GM23338 (cell line): Measurements from ENCODE around the gene CASP10. TPM values are rescaled to one million over a fixed set of nuclear protein-coding genes. Genes with fewer than 3 reads are reported as not detected.

Experiments
- ATAC-seq: fragments of 200-7000 bp; cut with Tn5 transposase; 3 replicates; pipeline ENCODE4 v1.9.1; 2020
- DNase-seq: peaks from one replicate; pipeline ENCODE4 v3.0.0-alpha.2; 2015; ENCODE audit warnings: low spot score
- H2AFZ ChIP-seq: fragments of 200-600 bp; sonication (generic); 2 replicates; pipeline ENCODE4 v1.8.0; 2016; ENCODE audit warnings: antibody characterized with exemption, mild to moderate bottlenecking, moderate library complexity
- H3F3A ChIP-seq: fragments of 200-600 bp; sonication (generic); replicated peaks from 2 replicates; pipeline ENCODE4 v1.8.0; 2017; ENCODE audit warnings: antibody characterized with exemption, mixed run types, low read depth
- H3K27ac ChIP-seq: fragments of 200-600 bp; sonication (generic); 2 replicates; pipeline ENCODE4 v1.6.1; 2016; ENCODE audit warnings: low read depth
- H3K27me3 ChIP-seq: fragments of 200-600 bp; sonication (generic); 2 replicates; pipeline ENCODE4 v1.8.0; 2016; ENCODE audit warnings: mild to moderate bottlenecking, mixed run types, moderate library complexity; ENCODE audit not compliant: insufficient read depth
- H3K36me3 ChIP-seq: fragments of 200-600 bp; sonication (generic); 2 replicates; pipeline ENCODE4 v1.8.0; 2016; ENCODE audit warnings: mild to moderate bottlenecking; ENCODE audit not compliant: insufficient read depth
- H3K4me1 ChIP-seq: fragments of 200-600 bp; sonication (generic); 2 replicates; pipeline ENCODE4 v1.8.0; 2016; ENCODE audit warnings: mild to moderate bottlenecking, moderate library complexity; ENCODE audit not compliant: insufficient read depth
- H3K4me2 ChIP-seq: fragments of 200-600 bp; sonication (generic); 2 replicates; pipeline ENCODE4 v1.7.1; 2017; ENCODE audit warnings: mixed run types
- H3K4me3 ChIP-seq: fragments of 200-600 bp; sonication (generic); 2 replicates; pipeline ENCODE4 v1.6.1; 2016; ENCODE audit warnings: mixed run types
- H3K79me2 ChIP-seq: fragments of 200-600 bp; sonication (generic); replicated peaks from 2 replicates; pipeline ENCODE4 v1.8.0; 2017; ENCODE audit warnings: mild to moderate bottlenecking; ENCODE audit not compliant: insufficient read depth
- H3K9me2 ChIP-seq: fragments of 200-600 bp; sonication (generic); 2 replicates; pipeline ENCODE4 v1.8.0; 2017; ENCODE audit not compliant: insufficient read depth
- H4K20me1 ChIP-seq: fragments of 200-600 bp; sonication (generic); replicated peaks from 2 replicates; pipeline ENCODE4 v1.8.0; 2017; ENCODE audit warnings: mild to moderate bottlenecking; ENCODE audit not compliant: insufficient read depth
- H3K27ac Mint-ChIP-seq: 2 replicates; pipeline ENCODE4 v1.8.0; 2020; ENCODE audit warnings: inconsistent platforms, mild to moderate bottlenecking, moderate library complexity, mixed read lengths
- H3K27me3 Mint-ChIP-seq: 3 replicates; pipeline ENCODE4 v1.8.0; 2022; ENCODE audit warnings: low read depth, mild to moderate bottlenecking, moderate library complexity, mixed read lengths, inconsistent platforms; ENCODE audit not compliant: insufficient read depth, poor library complexity
- H3K36me3 Mint-ChIP-seq: 3 replicates; pipeline ENCODE4 v1.8.0; 2021; ENCODE audit warnings: low read depth, mild to moderate bottlenecking, inconsistent platforms, moderate library complexity, mixed read lengths
- H3K4me1 Mint-ChIP-seq: 3 replicates; pipeline ENCODE4 v1.8.0; 2020; ENCODE audit warnings: mild to moderate bottlenecking, inconsistent platforms, mixed read lengths
- H3K4me3 Mint-ChIP-seq: 3 replicates; pipeline ENCODE4 v1.8.0; 2021; ENCODE audit warnings: moderate library complexity, mild to moderate bottlenecking, inconsistent platforms, mixed read lengths
- H3K9me3 Mint-ChIP-seq: 3 replicates; pipeline ENCODE4 v1.8.0; 2020; ENCODE audit warnings: moderate library complexity, mild to moderate bottlenecking, inconsistent platforms, mixed read lengths
- CREB1 ChIP-seq: fragments of 250-450 bp; sonication (Bioruptor Pico); IDR thresholded peaks from 2 replicates; pipeline ENCODE4 v1.5.0; 2020; ENCODE audit warnings: low read depth, mild to moderate bottlenecking, moderate library complexity
- EZH2 ChIP-seq: fragments of 200-600 bp; sonication (generic); IDR thresholded peaks from one replicate; pipeline ENCODE4 v1.8.0; 2017; ENCODE audit warnings: antibody characterized with exemption, mild to moderate bottlenecking, low read depth; ENCODE audit not compliant: unreplicated experiment
- EZH2phosphoT487 ChIP-seq: fragments of 200-600 bp; sonication (generic); IDR thresholded peaks from one replicate; pipeline ENCODE4 v1.8.1; 2018; ENCODE audit warnings: antibody characterized with exemption; ENCODE audit not compliant: unreplicated experiment
- JUNB ChIP-seq: IDR thresholded peaks from one replicate; pipeline ENCODE4 v1.6.1; 2016; ENCODE audit warnings: antibody characterized with exemption; ENCODE audit not compliant: unreplicated experiment
- NANOG ChIP-seq: IDR thresholded peaks from 2 replicates; pipeline ENCODE4 v1.6.1; 2016; ENCODE audit warnings: antibody characterized with exemption, borderline replicate concordance
- POLR2AphosphoS5 ChIP-seq: IDR thresholded peaks from 2 replicates; pipeline ENCODE4 v1.6.1; 2016; ENCODE audit warnings: antibody characterized with exemption, low read depth
- STAT1 ChIP-seq: IDR thresholded peaks from one replicate; pipeline ENCODE4 v1.6.1; 2016; ENCODE audit warnings: antibody characterized with exemption; ENCODE audit not compliant: unreplicated experiment
- ZNF114 ChIP-seq: fragments of 250-450 bp; sonication (Bioruptor Pico); IDR thresholded peaks from 2 replicates; pipeline ENCODE4 v1.5.0; 2020; ENCODE audit warnings: mild to moderate bottlenecking, moderate library complexity
- ZNF331 ChIP-seq: fragments of 250-450 bp; sonication (Bioruptor Pico); IDR thresholded peaks from 2 replicates; pipeline ENCODE4 v1.5.0; 2020; ENCODE audit warnings: low read depth, mild to moderate bottlenecking, moderate library complexity
- polyA plus RNA-seq: library from polyadenylated mRNA; unstranded; fragments of >200 nt; fragmentation: Nextera tagmentation; extraction: Ambion mirVana; gene quantifications from 2 replicates; pipeline ENCODE4 v1.2.1, GENCODE V29; 2016
- total RNA-seq: library from RNA; depleted of rRNA; stranded (reverse); fragments of >200 nt; shearing (Covaris generic); gene quantifications from 2 replicates; pipeline ENCODE4 v1.2.3, GENCODE V29; 2014
- TF ChIP-seq, protein P1 (sequence below), 2 experiments: fragments of 200-600 bp in 1 of 2; sonication (generic) in 1 of 2; conservative IDR thresholded peaks; 2 replicates each; pipeline versions ENCODE4 v1.5.1 to v1.6.1; 2016 to 2017; ENCODE audit warnings: antibody characterized with exemption in 2 of 2, low read depth in 2 of 2, mild to moderate bottlenecking in 2 of 2, moderate library complexity in 1 of 2
- TF ChIP-seq, protein P2 (sequence below): IDR thresholded peaks from one replicate; pipeline ENCODE4 v1.6.1; 2018; ENCODE audit warnings: antibody characterized with exemption; ENCODE audit not compliant: unreplicated experiment
- TF ChIP-seq, protein P3 (sequence below): fragments of 250-450 bp; sonication (Bioruptor Pico); IDR thresholded peaks from 2 replicates; pipeline ENCODE4 v1.5.0; 2020; ENCODE audit warnings: mild to moderate bottlenecking, moderate library complexity

Gene CASP10
- total and polyA plus RNA-seq, 2 experiments from 2014 or later = 1.9 to 3.5 TPM

DNA sequence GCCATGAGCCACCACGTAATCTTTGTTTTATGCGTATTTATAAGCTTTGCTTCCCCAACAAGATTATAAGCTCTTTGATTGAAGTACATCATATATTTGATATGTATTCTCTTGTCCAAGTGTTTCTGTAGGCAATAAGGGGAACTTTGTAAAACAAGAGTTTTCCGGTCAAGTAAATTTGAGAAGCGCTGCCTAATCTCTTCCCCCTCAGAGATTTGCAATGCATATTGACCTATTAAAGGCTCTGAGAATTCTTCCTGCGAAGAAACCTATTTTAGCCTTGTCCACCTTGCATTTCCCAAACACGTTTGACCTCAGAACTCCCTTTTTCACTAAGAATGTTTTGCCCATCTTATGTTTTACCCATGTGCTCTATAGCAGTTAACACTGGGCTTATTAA is 26.9 kb upstream of the CASP10 start (continued):
- TF ChIP-seq, protein P1, sequence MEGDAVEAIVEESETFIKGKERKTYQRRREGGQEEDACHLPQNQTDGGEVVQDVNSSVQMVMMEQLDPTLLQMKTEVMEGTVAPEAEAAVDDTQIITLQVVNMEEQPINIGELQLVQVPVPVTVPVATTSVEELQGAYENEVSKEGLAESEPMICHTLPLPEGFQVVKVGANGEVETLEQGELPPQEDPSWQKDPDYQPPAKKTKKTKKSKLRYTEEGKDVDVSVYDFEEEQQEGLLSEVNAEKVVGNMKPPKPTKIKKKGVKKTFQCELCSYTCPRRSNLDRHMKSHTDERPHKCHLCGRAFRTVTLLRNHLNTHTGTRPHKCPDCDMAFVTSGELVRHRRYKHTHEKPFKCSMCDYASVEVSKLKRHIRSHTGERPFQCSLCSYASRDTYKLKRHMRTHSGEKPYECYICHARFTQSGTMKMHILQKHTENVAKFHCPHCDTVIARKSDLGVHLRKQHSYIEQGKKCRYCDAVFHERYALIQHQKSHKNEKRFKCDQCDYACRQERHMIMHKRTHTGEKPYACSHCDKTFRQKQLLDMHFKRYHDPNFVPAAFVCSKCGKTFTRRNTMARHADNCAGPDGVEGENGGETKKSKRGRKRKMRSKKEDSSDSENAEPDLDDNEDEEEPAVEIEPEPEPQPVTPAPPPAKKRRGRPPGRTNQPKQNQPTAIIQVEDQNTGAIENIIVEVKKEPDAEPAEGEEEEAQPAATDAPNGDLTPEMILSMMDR (conservative IDR thresholded peaks at IDR 0.05; ENCODE audit: low read depth in 2 of 2) = no peak
- no peak for TF ChIP-seq ZNF331
- TF ChIP-seq ZNF114 = no peak
- TF ChIP-seq STAT1 = no peak

DNA sequence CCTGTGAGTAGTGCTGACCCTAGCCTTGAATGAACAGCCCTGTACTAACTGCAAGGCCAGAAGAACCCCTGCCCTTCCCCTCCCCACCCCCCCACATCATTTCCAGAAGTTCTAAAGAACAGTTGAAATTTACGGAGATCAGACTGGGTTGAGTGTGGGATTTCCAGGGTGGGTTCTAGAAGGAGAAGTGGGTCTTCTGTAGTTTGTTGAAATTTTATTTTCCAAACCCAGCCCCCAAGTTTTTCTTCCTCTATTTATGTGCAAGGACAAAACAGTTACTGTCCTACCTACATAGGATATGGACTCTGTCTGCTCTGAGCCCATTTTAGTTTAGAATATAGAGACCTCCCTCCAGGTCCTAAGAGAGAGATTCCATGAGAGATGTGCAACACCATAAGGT is 26.3 kb upstream of the CASP10 start:
- no peaks in the 10 kb centered on the region for H3K9me2 ChIP-seq
- H3K27me3 Mint-ChIP-seq = peaks cover 5% of the 10 kb centered on the region
- no peak overlapping the region for H2AFZ ChIP-seq
- H3K4me2 ChIP-seq = no peak overlapping the region
- ATAC-seq (no peak), DNase-seq (no peak)
- no peak overlapping the region for H3K27ac Mint-ChIP-seq
- H3K4me1 Mint-ChIP-seq = peaks cover 14% of the 10 kb centered on the region
- H3K36me3 ChIP-seq = no peaks in the 10 kb centered on the region
- no peaks in the 10 kb centered on the region for H3K27me3 ChIP-seq
- no peaks in the 10 kb centered on the region for H3K79me2 ChIP-seq
- no peaks in the 10 kb centered on the region for H3F3A ChIP-seq
- H3K9me3 Mint-ChIP-seq = no peaks in the 10 kb centered on the region
- H3K4me3 ChIP-seq = no peak overlapping the region
- no peaks in the 10 kb centered on the region; the same call in 2 of the 3 replicates for H3K36me3 Mint-ChIP-seq
- H3K27ac ChIP-seq = no peak overlapping the region
- no peaks in the 10 kb centered on the region for H4K20me1 ChIP-seq
- no peak overlapping the region for H3K4me3 Mint-ChIP-seq
- H3K4me1 ChIP-seq = peaks cover 11% of the 10 kb centered on the region
- TF ChIP-seq, protein P2, sequence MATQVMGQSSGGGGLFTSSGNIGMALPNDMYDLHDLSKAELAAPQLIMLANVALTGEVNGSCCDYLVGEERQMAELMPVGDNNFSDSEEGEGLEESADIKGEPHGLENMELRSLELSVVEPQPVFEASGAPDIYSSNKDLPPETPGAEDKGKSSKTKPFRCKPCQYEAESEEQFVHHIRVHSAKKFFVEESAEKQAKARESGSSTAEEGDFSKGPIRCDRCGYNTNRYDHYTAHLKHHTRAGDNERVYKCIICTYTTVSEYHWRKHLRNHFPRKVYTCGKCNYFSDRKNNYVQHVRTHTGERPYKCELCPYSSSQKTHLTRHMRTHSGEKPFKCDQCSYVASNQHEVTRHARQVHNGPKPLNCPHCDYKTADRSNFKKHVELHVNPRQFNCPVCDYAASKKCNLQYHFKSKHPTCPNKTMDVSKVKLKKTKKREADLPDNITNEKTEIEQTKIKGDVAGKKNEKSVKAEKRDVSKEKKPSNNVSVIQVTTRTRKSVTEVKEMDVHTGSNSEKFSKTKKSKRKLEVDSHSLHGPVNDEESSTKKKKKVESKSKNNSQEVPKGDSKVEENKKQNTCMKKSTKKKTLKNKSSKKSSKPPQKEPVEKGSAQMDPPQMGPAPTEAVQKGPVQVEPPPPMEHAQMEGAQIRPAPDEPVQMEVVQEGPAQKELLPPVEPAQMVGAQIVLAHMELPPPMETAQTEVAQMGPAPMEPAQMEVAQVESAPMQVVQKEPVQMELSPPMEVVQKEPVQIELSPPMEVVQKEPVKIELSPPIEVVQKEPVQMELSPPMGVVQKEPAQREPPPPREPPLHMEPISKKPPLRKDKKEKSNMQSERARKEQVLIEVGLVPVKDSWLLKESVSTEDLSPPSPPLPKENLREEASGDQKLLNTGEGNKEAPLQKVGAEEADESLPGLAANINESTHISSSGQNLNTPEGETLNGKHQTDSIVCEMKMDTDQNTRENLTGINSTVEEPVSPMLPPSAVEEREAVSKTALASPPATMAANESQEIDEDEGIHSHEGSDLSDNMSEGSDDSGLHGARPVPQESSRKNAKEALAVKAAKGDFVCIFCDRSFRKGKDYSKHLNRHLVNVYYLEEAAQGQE = no peak
- TF ChIP-seq, protein P1 (conservative IDR thresholded peaks at IDR 0.05; ENCODE audit: low read depth in 2 of 2) = no peak
- TF ChIP-seq CREB1 (no peak), STAT1 (no peak), EZH2phosphoT487 (no peak), POLR2AphosphoS5 (no peak), ZNF331 (no peak), EZH2 (no peak), JUNB (no peak), ZNF114 (no peak), NANOG (no peak)
- TF ChIP-seq, protein P3, sequence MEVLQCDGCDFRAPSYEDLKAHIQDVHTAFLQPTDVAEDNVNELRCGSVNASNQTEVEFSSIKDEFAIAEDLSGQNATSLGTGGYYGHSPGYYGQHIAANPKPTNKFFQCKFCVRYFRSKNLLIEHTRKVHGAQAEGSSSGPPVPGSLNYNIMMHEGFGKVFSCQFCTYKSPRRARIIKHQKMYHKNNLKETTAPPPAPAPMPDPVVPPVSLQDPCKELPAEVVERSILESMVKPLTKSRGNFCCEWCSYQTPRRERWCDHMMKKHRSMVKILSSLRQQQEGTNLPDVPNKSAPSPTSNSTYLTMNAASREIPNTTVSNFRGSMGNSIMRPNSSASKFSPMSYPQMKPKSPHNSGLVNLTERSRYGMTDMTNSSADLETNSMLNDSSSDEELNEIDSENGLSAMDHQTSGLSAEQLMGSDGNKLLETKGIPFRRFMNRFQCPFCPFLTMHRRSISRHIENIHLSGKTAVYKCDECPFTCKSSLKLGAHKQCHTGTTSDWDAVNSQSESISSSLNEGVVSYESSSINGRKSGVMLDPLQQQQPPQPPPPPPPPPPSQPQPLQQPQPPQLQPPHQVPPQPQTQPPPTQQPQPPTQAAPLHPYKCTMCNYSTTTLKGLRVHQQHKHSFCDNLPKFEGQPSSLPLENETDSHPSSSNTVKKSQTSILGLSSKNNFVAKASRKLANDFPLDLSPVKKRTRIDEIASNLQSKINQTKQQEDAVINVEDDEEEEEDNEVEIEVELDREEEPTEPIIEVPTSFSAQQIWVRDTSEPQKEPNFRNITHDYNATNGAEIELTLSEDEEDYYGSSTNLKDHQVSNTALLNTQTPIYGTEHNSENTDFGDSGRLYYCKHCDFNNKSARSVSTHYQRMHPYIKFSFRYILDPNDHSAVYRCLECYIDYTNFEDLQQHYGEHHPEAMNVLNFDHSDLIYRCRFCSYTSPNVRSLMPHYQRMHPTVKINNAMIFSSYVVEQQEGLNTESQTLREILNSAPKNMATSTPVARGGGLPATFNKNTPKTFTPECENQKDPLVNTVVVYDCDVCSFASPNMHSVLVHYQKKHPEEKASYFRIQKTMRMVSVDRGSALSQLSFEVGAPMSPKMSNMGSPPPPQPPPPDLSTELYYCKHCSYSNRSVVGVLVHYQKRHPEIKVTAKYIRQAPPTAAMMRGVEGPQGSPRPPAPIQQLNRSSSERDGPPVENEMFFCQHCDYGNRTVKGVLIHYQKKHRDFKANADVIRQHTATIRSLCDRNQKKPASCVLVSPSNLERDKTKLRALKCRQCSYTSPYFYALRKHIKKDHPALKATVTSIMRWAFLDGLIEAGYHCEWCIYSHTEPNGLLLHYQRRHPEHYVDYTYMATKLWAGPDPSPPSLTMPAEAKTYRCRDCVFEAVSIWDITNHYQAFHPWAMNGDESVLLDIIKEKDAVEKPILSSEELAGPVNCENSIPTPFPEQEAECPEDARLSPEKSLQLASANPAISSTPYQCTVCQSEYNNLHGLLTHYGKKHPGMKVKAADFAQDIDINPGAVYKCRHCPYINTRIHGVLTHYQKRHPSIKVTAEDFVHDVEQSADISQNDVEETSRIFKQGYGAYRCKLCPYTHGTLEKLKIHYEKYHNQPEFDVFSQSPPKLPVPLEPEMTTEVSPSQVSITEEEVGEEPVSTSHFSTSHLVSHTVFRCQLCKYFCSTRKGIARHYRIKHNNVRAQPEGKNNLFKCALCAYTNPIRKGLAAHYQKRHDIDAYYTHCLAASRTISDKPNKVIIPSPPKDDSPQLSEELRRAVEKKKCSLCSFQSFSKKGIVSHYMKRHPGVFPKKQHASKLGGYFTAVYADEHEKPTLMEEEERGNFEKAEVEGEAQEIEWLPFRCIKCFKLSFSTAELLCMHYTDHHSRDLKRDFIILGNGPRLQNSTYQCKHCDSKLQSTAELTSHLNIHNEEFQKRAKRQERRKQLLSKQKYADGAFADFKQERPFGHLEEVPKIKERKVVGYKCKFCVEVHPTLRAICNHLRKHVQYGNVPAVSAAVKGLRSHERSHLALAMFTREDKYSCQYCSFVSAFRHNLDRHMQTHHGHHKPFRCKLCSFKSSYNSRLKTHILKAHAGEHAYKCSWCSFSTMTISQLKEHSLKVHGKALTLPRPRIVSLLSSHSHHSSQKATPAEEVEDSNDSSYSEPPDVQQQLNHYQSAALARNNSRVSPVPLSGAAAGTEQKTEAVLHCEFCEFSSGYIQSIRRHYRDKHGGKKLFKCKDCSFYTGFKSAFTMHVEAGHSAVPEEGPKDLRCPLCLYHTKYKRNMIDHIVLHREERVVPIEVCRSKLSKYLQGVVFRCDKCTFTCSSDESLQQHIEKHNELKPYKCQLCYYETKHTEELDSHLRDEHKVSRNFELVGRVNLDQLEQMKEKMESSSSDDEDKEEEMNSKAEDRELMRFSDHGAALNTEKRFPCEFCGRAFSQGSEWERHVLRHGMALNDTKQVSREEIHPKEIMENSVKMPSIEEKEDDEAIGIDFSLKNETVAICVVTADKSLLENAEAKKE (CRISPR knock-in tag) = no peak
